ENCODE data around the gene UCHL1. TPM values are rescaled to one million over a fixed set of nuclear protein-coding genes. Genes with fewer than 3 reads are reported as not detected.

Gene UCHL1
- 0.58 TPM in 1 of 2 replicates, not detected in the other for total RNA-seq (2014; rRNA removed; shearing (Covaris generic); ENCODE audit: low replicate concordance)

GRCh38 chr4:41256740-41257256, at the start of gene UCHL1:
Gene UCHL1, plus strand, starts transcription at chr4:41256928. Its CDS starts 49 bp downstream, at chr4:41256977.
- no peak for DNase-seq

GRCh38 chr4:41207291-41207831, 49.4 kb upstream of the UCHL1 start:
- no peaks in the 10 kb centered on the region for H3K9me3 ChIP-seq (ENCODE audit: low read length)
- no peak overlapping the region for H3K9ac ChIP-seq (ENCODE audit: low read length)
- no peak overlapping the region for H3K4me2 ChIP-seq (ENCODE audit: low read depth, low read length, poor library complexity, severe bottlenecking)
- DNase-seq, result no peak
- H4K20me1 ChIP-seq (ENCODE audit: insufficient read depth, low read depth, low read length), result no peaks in the 10 kb centered on the region
- H3K4me1 ChIP-seq (ENCODE audit: low read length), result no peaks in the 10 kb centered on the region
- no peak overlapping the region for H2AFZ ChIP-seq (ENCODE audit: low read length)
- no peaks in the 10 kb centered on the region for H3K27me3 ChIP-seq (ENCODE audit: low read length)
- no peaks in the 10 kb centered on the region for H3K79me2 ChIP-seq (ENCODE audit: low read length)
- H3K9me2 ChIP-seq (replicated peaks; ENCODE audit: insufficient read depth, low read length), result no peaks in the 10 kb centered on the region
- no peak overlapping the region for H3K27ac ChIP-seq (ENCODE audit: low read length)
- H3K36me3 ChIP-seq (ENCODE audit: insufficient read depth, low read length), result no peaks in the 10 kb centered on the region
- no peak overlapping the region for H3K4me3 ChIP-seq (ENCODE audit: low read length)

More at GRCh38 chr4:41256740-41257256, at the start of gene UCHL1:
- H3K27ac ChIP-seq (ENCODE audit: low read length), result no peak within 1 kb of the TSS
- no peaks in the 10 kb centered on the region for H3K4me1 ChIP-seq (ENCODE audit: low read length)
- H3K79me2 ChIP-seq (ENCODE audit: low read length), result no peaks in the 10 kb centered on the region
- H3K9me3 ChIP-seq (ENCODE audit: low read length), result no peaks in the 10 kb centered on the region
- no peak within 1 kb of the TSS for H2AFZ ChIP-seq (ENCODE audit: low read length)
- H3K9ac ChIP-seq (ENCODE audit: low read length), result no peak within 1 kb of the TSS
- no peaks in the 10 kb centered on the region for H4K20me1 ChIP-seq (ENCODE audit: insufficient read depth, low read depth, low read length)
- H3K36me3 ChIP-seq (ENCODE audit: insufficient read depth, low read length), result no peaks in the 10 kb centered on the region
- no peak within 1 kb of the TSS for H3K4me3 ChIP-seq (ENCODE audit: low read length)
- no peaks in the 10 kb centered on the region for H3K27me3 ChIP-seq (ENCODE audit: low read length)
- H3K4me2 ChIP-seq (ENCODE audit: low read depth, low read length, poor library complexity, severe bottlenecking), result no peak within 1 kb of the TSS
- H3K9me2 ChIP-seq (replicated peaks; ENCODE audit: insufficient read depth, low read length), result no peaks in the 10 kb centered on the region

DNA sequence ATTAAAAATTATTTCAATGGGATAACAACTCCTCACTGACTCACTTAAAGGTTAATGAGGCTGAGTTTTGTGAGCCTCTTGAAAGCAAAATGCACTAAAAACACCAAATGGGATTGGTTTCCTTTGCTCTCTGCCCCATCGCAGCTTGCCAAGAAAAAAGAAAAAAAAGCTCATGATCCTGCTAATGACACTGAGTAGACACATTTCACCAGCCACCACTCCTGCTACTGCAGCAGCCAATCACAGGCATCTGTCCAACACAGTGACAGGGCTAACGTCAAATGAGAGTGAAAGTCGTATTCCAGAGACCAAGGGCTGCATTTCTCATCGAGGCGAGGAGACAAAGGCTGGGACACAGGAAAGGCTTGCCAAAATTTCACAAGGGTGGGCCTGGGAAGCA, 47.5 kb upstream of the UCHL1 start:
- Histone ChIP-seq H3K9me3 (ENCODE audit: low read length) (no peaks in the 10 kb centered on the region), H3K9ac (ENCODE audit: low read length) (no peak overlapping the region), H3K79me2 (ENCODE audit: low read length) (no peaks in the 10 kb centered on the region), H3K4me2 (ENCODE audit: low read depth, low read length, poor library complexity, severe bottlenecking) (no peak overlapping the region), H3K9me2 (replicated peaks; ENCODE audit: insufficient read depth, low read length) (no peaks in the 10 kb centered on the region), H4K20me1 (ENCODE audit: insufficient read depth, low read depth, low read length) (no peaks in the 10 kb centered on the region), H3K36me3 (ENCODE audit: insufficient read depth, low read length) (no peaks in the 10 kb centered on the region), H3K27ac (ENCODE audit: low read length) (no peak overlapping the region), H3K4me1 (ENCODE audit: low read length) (0 out of 2 replicates have a peak, but pooled peaks cover 2% of the 10 kb centered on the region), H3K27me3 (ENCODE audit: low read length) (no peaks in the 10 kb centered on the region), H3K4me3 (ENCODE audit: low read length) (no peak overlapping the region), H2AFZ (ENCODE audit: low read length) (no peak overlapping the region)
- no peak for DNase-seq

GRCh38 chr4:41209901-41210300, 46.8 kb upstream of the UCHL1 start:
- H3K9ac ChIP-seq (ENCODE audit: low read length), result no peak overlapping the region
- H3K9me2 ChIP-seq (replicated peaks; ENCODE audit: insufficient read depth, low read length), result no peaks in the 10 kb centered on the region
- H3K4me1 ChIP-seq (ENCODE audit: low read length), result 0 out of 2 replicates have a peak, but pooled peaks cover 2% of the 10 kb centered on the region
- H2AFZ ChIP-seq (ENCODE audit: low read length), result no peak overlapping the region
- H3K4me3 ChIP-seq (ENCODE audit: low read length), result no peak overlapping the region
- H3K4me2 ChIP-seq (ENCODE audit: low read depth, low read length, poor library complexity, severe bottlenecking), result no peak overlapping the region
- no peak overlapping the region for H3K27ac ChIP-seq (ENCODE audit: low read length)
- no peaks in the 10 kb centered on the region for H3K9me3 ChIP-seq (ENCODE audit: low read length)
- no peaks in the 10 kb centered on the region for H3K79me2 ChIP-seq (ENCODE audit: low read length)
- no peaks in the 10 kb centered on the region for H4K20me1 ChIP-seq (ENCODE audit: insufficient read depth, low read depth, low read length)
- H3K36me3 ChIP-seq (ENCODE audit: insufficient read depth, low read length), result no peaks in the 10 kb centered on the region
- DNase-seq, result no peak
- H3K27me3 ChIP-seq (ENCODE audit: low read length), result no peaks in the 10 kb centered on the region

GRCh38 chr4:41211951-41212615, 44.6 kb upstream of the UCHL1 start:
- Histone ChIP-seq H3K4me3 (ENCODE audit: low read length) (no peak overlapping the region), H4K20me1 (ENCODE audit: insufficient read depth, low read depth, low read length) (no peaks in the 10 kb centered on the region), H3K4me2 (ENCODE audit: low read depth, low read length, poor library complexity, severe bottlenecking) (no peak overlapping the region), H2AFZ (ENCODE audit: low read length) (no peak overlapping the region), H3K79me2 (ENCODE audit: low read length) (no peaks in the 10 kb centered on the region), H3K9ac (ENCODE audit: low read length) (no peak overlapping the region), H3K27me3 (ENCODE audit: low read length) (no peaks in the 10 kb centered on the region), H3K4me1 (ENCODE audit: low read length) (peaks cover 7% of the 10 kb centered on the region), H3K27ac (ENCODE audit: low read length) (no peak overlapping the region), H3K36me3 (ENCODE audit: insufficient read depth, low read length) (no peaks in the 10 kb centered on the region), H3K9me3 (ENCODE audit: low read length) (no peaks in the 10 kb centered on the region), H3K9me2 (replicated peaks; ENCODE audit: insufficient read depth, low read length) (no peaks in the 10 kb centered on the region)
- DNase-seq, result no peak

DNA sequence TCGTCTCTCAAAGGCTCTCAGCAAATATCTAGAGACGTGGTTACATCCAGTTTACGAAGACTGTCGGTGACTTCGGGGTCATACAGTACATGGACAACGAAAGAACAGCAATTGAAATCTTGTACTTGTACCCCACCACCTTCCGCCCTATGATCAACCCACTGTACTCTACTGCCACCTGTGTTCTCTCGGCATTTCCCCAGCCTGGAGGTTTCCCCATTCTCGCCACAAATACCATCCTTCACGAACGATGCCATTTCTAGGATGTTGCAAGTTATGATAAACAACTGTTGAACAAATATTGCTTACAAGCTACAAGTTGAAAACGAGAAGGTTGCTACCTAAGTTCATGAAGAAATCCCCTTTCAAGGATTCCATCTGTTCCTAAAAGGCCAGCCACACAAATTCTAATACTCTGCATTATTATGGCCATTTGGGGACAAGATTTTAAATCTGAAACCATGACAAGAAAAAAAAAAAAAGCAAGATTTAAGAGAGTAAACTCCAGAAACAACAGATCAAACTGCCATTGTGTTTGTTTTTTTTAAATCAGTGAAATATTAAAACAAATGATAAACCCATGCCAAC, 44.0 kb upstream of the UCHL1 start:
- Histone ChIP-seq H3K9ac (ENCODE audit: low read length) (no peak overlapping the region), H3K4me2 (ENCODE audit: low read depth, low read length, poor library complexity, severe bottlenecking) (no peak overlapping the region), H2AFZ (ENCODE audit: low read length) (no peak overlapping the region), H3K4me3 (ENCODE audit: low read length) (no peak overlapping the region), H3K27ac (ENCODE audit: low read length) (no peak overlapping the region), H3K36me3 (ENCODE audit: insufficient read depth, low read length) (no peaks in the 10 kb centered on the region), H3K79me2 (ENCODE audit: low read length) (no peaks in the 10 kb centered on the region), H4K20me1 (ENCODE audit: insufficient read depth, low read depth, low read length) (no peaks in the 10 kb centered on the region), H3K9me2 (replicated peaks; ENCODE audit: insufficient read depth, low read length) (no peaks in the 10 kb centered on the region), H3K27me3 (ENCODE audit: low read length) (no peaks in the 10 kb centered on the region), H3K4me1 (ENCODE audit: low read length) (peaks cover 7% of the 10 kb centered on the region), H3K9me3 (ENCODE audit: low read length) (no peaks in the 10 kb centered on the region)
- no peak for DNase-seq

- no peaks in the 10 kb centered on the region for H3K79me2 ChIP-seq (ENCODE audit: low read length)
- H3K9me3 ChIP-seq (ENCODE audit: low read length), result no peaks in the 10 kb centered on the region
- peak overlapping the region; percentile 60 for H3K4me2 ChIP-seq (ENCODE audit: low read depth, low read length, poor library complexity, severe bottlenecking)
- DNase-seq, result no peak
- no peaks in the 10 kb centered on the region for H3K36me3 ChIP-seq (ENCODE audit: insufficient read depth, low read length)
- no peaks in the 10 kb centered on the region for H4K20me1 ChIP-seq (ENCODE audit: insufficient read depth, low read depth, low read length)
- no peaks in the 10 kb centered on the region for H3K27me3 ChIP-seq (ENCODE audit: low read length)
- H3K4me1 ChIP-seq (ENCODE audit: low read length), result peaks cover 7% of the 10 kb centered on the region
- peak overlapping the region; percentile 61 for H3K4me3 ChIP-seq (ENCODE audit: low read length)
- peak overlapping the region; percentile 56; the same call in 1 of the 2 replicates for H3K9ac ChIP-seq (ENCODE audit: low read length)
- H3K27ac ChIP-seq (ENCODE audit: low read length), result no peak overlapping the region
- H3K9me2 ChIP-seq (replicated peaks; ENCODE audit: insufficient read depth, low read length), result no peaks in the 10 kb centered on the region
- H2AFZ ChIP-seq (ENCODE audit: low read length), result no peak overlapping the region
These were observed 43.0 kb upstream of the UCHL1 start for GRCh38 chr4:41213625-41214135.

Data from Karpas-422 (cell line).